HCT116 (cell line): ENCODE data around the gene ZFP37.
"Not testable (repeated sequence)": the region's sequence is repeated elsewhere in the genome, so short reads cannot be mapped to it uniquely, and the experiment has no call there.

Experiments used
- CEBPB ChIP-seq: IDR thresholded peaks from 2 replicates; pipeline ENCODE4 v1.6.1; 2012; ENCODE audit warnings: low read depth
- EZH2 ChIP-seq: fragments of 200-600 bp; sonication (generic); IDR thresholded peaks from 2 replicates; pipeline ENCODE4 v1.6.1; 2017; ENCODE audit warnings: antibody characterized with exemption, mixed run types
- EZH2phosphoT487 ChIP-seq: fragments of 200-600 bp; IDR thresholded peaks from 2 replicates; pipeline ENCODE4 v1.6.1; 2018; ENCODE audit warnings: antibody characterized with exemption, borderline replicate concordance
- JUND ChIP-seq: IDR thresholded peaks from 2 replicates; pipeline ENCODE4 v1.6.1; 2012
- POLR2A ChIP-seq: IDR thresholded peaks from 2 replicates; pipeline ENCODE4 v1.7.0; 2011; ENCODE audit warnings: borderline replicate concordance; ENCODE audit not compliant: insufficient read depth, insufficient read length; ENCODE audit errors: extremely low read depth
- POLR2AphosphoS5 ChIP-seq: IDR thresholded peaks from 2 replicates; pipeline ENCODE4 v1.6.1; 2011; ENCODE audit warnings: mild to moderate bottlenecking, low read depth, low read length, moderate library complexity
- RAD21 ChIP-seq: IDR thresholded peaks from 2 replicates; pipeline ENCODE4 v1.6.1; 2012; ENCODE audit warnings: low read depth, mild to moderate bottlenecking
- YY1 ChIP-seq: IDR thresholded peaks from 2 replicates; pipeline ENCODE4 v1.6.1; 2011; ENCODE audit warnings: low read length, low read depth, moderate library complexity, mild to moderate bottlenecking; ENCODE audit not compliant: insufficient replicate concordance; ENCODE audit errors: extremely low read depth
- ZFX ChIP-seq: fragments of 450-650 bp; IDR thresholded peaks from 2 replicates; pipeline ENCODE4 v1.6.1; 2017
- TF ChIP-seq, protein P1 (sequence below): IDR thresholded peaks from 2 replicates; pipeline ENCODE4 v1.6.1; 2011; ENCODE audit warnings: mild to moderate bottlenecking, low read length, moderate library complexity; ENCODE audit not compliant: insufficient replicate concordance; ENCODE audit errors: extremely low read depth
- TF ChIP-seq, protein P2 (sequence below): IDR thresholded peaks from 2 replicates; pipeline ENCODE4 v1.6.1; 2012; ENCODE audit warnings: low read depth
- TF ChIP-seq, protein P3 (sequence below), 3 experiments: fragments of 200-600 bp in 1 of 3; sonication (generic) in 1 of 3; IDR thresholded peaks in 2 of 3; conservative IDR thresholded peaks in 1 of 3; 2 replicates each; pipeline ENCODE4 v1.5.1; 2012 to 2017; ENCODE audit warnings: low read depth in 2 of 3, low read length in 2 of 3, antibody characterized with exemption in 1 of 3, borderline replicate concordance in 1 of 3, control low read depth in 1 of 3, mild to moderate bottlenecking in 1 of 3, mixed read lengths in 1 of 3, mixed run types in 1 of 3, moderate library complexity in 1 of 3; ENCODE audit not compliant: insufficient read depth in 1 of 3
- TF ChIP-seq, protein P4 (sequence below): IDR thresholded peaks from 2 replicates; pipeline ENCODE4 v1.6.1; 2012
- TF ChIP-seq, protein P5 (sequence below): IDR thresholded peaks from 2 replicates; pipeline ENCODE4 v1.6.1; 2012

DNA sequence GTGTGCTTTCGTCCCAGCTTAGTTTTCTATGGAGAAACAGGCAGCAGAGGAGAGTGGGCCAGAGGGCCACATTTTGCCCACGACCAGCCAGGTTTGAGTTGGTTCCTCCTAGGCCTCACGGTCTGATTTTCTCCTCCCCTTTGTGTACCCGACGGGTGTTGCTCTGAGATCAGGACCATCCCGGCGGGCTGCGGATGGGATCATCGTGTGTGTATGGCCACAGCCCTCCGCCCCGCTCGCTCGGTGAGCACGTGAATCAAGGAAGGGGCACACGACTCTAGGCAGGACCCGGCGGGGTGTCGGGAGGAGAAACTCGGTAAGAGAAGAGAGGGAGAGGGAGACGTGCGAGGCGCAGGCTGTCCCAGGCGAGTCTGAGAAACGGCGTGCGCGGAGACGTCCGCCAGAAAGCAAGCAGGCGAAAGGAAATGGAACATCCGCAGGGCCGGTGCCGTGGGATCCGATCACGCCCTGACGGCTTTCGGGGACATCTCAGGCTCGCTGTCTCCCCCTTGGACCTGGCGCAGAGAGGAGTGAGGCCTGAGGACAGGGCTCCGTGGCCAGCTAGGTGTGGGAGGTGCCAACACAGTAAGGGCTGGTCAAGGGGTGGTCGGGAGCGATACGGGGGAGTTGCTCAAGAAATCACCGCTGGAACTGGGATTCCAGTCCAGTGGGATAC is 5.9 kb upstream of the ZFP37 start:
- TF ChIP-seq, protein P1, sequence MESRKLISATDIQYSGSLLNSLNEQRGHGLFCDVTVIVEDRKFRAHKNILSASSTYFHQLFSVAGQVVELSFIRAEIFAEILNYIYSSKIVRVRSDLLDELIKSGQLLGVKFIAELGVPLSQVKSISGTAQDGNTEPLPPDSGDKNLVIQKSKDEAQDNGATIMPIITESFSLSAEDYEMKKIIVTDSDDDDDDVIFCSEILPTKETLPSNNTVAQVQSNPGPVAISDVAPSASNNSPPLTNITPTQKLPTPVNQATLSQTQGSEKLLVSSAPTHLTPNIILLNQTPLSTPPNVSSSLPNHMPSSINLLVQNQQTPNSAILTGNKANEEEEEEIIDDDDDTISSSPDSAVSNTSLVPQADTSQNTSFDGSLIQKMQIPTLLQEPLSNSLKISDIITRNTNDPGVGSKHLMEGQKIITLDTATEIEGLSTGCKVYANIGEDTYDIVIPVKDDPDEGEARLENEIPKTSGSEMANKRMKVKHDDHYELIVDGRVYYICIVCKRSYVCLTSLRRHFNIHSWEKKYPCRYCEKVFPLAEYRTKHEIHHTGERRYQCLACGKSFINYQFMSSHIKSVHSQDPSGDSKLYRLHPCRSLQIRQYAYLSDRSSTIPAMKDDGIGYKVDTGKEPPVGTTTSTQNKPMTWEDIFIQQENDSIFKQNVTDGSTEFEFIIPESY: not testable (repeated sequence)
- TF ChIP-seq, protein P2, sequence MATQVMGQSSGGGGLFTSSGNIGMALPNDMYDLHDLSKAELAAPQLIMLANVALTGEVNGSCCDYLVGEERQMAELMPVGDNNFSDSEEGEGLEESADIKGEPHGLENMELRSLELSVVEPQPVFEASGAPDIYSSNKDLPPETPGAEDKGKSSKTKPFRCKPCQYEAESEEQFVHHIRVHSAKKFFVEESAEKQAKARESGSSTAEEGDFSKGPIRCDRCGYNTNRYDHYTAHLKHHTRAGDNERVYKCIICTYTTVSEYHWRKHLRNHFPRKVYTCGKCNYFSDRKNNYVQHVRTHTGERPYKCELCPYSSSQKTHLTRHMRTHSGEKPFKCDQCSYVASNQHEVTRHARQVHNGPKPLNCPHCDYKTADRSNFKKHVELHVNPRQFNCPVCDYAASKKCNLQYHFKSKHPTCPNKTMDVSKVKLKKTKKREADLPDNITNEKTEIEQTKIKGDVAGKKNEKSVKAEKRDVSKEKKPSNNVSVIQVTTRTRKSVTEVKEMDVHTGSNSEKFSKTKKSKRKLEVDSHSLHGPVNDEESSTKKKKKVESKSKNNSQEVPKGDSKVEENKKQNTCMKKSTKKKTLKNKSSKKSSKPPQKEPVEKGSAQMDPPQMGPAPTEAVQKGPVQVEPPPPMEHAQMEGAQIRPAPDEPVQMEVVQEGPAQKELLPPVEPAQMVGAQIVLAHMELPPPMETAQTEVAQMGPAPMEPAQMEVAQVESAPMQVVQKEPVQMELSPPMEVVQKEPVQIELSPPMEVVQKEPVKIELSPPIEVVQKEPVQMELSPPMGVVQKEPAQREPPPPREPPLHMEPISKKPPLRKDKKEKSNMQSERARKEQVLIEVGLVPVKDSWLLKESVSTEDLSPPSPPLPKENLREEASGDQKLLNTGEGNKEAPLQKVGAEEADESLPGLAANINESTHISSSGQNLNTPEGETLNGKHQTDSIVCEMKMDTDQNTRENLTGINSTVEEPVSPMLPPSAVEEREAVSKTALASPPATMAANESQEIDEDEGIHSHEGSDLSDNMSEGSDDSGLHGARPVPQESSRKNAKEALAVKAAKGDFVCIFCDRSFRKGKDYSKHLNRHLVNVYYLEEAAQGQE: not testable (repeated sequence)
- TF ChIP-seq, protein P3, sequence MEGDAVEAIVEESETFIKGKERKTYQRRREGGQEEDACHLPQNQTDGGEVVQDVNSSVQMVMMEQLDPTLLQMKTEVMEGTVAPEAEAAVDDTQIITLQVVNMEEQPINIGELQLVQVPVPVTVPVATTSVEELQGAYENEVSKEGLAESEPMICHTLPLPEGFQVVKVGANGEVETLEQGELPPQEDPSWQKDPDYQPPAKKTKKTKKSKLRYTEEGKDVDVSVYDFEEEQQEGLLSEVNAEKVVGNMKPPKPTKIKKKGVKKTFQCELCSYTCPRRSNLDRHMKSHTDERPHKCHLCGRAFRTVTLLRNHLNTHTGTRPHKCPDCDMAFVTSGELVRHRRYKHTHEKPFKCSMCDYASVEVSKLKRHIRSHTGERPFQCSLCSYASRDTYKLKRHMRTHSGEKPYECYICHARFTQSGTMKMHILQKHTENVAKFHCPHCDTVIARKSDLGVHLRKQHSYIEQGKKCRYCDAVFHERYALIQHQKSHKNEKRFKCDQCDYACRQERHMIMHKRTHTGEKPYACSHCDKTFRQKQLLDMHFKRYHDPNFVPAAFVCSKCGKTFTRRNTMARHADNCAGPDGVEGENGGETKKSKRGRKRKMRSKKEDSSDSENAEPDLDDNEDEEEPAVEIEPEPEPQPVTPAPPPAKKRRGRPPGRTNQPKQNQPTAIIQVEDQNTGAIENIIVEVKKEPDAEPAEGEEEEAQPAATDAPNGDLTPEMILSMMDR (IDR thresholded peaks at IDR 0.05 in 2 of 3, conservative IDR thresholded peaks at IDR 0.05 in 1 of 3; ENCODE audit: borderline replicate concordance in 1 of 3, insufficient read depth in 1 of 3, low read depth in 2 of 3, low read length in 2 of 3): not testable (repeated sequence)
- TF ChIP-seq POLR2A, POLR2AphosphoS5, YY1, ZFX, CEBPB, EZH2, JUND, EZH2phosphoT487, RAD21: not testable (repeated sequence)
- TF ChIP-seq, protein P4, sequence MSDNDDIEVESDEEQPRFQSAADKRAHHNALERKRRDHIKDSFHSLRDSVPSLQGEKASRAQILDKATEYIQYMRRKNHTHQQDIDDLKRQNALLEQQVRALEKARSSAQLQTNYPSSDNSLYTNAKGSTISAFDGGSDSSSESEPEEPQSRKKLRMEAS: not testable (repeated sequence)
- TF ChIP-seq, protein P5, sequence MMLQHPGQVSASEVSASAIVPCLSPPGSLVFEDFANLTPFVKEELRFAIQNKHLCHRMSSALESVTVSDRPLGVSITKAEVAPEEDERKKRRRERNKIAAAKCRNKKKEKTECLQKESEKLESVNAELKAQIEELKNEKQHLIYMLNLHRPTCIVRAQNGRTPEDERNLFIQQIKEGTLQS: not testable (repeated sequence)
